Choroid plexus epithelial cell (primary cell): Measurements from ENCODE around the gene UBE2F.

Experiments used
- DNase-seq: peaks from one replicate; pipeline ENCODE4 v3.0.0-alpha.2; 2010; ENCODE audit warnings: low read depth
- H3K4me3 ChIP-seq: 2 replicates; pipeline ENCODE4 v1.5.1; 2011; ENCODE audit warnings: low read depth, mild to moderate bottlenecking, control low read depth, low read length, moderate library complexity
- TF ChIP-seq, protein P1 (sequence below): conservative IDR thresholded peaks from 2 replicates; pipeline ENCODE4 v1.5.1; 2011; ENCODE audit warnings: low read depth, mild to moderate bottlenecking, control low read depth, inconsistent platforms, low read length, moderate library complexity

UBE2F gene

DNA sequence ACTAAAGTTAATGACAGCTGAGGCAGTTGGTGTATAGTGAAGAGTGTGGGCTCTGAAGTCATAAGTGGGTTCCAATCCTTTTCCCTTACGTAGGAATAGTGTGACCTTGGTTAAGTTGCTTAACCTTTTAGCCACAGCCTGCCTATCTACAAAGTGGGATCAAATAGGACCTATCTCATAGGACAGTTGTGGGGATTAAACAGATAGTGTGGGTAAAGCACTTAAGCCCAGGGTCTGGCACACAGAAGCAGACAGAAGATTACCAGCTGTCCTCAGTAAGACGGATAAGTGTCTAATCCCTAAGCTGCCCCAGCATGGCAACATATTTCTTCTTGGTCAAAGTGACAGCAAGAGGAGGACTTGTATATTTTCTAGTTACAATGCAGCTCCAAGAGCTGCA, 28.2 kb downstream of the UBE2F start:
- TF ChIP-seq, protein P1, sequence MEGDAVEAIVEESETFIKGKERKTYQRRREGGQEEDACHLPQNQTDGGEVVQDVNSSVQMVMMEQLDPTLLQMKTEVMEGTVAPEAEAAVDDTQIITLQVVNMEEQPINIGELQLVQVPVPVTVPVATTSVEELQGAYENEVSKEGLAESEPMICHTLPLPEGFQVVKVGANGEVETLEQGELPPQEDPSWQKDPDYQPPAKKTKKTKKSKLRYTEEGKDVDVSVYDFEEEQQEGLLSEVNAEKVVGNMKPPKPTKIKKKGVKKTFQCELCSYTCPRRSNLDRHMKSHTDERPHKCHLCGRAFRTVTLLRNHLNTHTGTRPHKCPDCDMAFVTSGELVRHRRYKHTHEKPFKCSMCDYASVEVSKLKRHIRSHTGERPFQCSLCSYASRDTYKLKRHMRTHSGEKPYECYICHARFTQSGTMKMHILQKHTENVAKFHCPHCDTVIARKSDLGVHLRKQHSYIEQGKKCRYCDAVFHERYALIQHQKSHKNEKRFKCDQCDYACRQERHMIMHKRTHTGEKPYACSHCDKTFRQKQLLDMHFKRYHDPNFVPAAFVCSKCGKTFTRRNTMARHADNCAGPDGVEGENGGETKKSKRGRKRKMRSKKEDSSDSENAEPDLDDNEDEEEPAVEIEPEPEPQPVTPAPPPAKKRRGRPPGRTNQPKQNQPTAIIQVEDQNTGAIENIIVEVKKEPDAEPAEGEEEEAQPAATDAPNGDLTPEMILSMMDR: no peak
- no peak for DNase-seq
- H3K4me3 ChIP-seq: no peak overlapping the region

DNA sequence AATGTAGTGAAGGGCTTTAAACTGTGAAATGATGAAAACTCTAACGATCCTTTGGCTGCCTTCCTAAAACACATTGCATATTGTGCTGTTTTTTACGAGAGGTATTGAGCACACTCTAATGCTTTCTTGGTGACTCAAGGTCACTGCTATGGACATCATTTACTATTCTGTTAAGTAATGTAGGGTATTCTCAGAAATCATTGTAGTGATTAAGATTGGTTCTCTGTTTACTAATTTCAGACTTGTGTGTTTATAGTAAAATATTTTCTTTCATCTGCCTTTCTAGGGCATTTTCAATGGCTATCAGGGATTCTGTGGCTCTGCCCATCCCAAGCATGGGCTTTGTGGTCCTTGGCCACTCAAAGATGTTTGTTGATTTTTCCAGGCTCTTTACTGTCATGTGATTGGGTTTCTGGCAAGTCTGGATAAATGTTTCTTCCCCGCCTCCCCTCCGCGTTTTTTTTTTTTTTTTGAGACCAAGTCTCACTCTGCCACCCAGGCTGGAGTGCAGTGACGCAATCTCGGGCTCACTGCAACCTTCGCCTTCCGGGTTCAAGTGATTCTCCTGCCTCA, 29.3 kb downstream of the UBE2F start:
- TF ChIP-seq, protein P1: no peak
- DNase-seq: peak; percentile 67

DNA sequence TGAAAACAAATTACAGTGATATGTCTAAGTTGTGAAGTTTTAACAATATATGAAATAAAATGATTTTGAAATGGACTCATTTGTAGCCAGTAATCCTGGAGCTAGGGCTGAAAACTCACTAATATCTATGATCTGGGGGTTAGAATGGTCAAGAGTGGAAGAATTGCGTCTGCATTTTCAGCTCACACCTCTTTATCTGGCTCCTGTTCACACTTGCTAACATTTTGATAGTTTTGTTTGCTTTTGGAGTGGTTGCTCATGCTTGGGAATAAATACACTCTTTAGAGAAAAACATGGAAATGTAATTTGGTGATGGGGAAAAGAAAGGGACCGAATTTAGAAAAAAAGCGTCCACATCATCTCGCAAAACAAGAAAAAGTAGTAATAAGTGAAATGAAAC, 30.7 kb downstream of the UBE2F start:
- TF ChIP-seq, protein P1: no peak
- no peak for DNase-seq
- no peak overlapping the region for H3K4me3 ChIP-seq

More for the DNA sequence above, 29.3 kb downstream of the UBE2F start:
- no peak overlapping the region for H3K4me3 ChIP-seq

GRCh38 chr2:237998530-237998929, 31.7 kb downstream of the UBE2F start:
- no peak overlapping the region for H3K4me3 ChIP-seq
- TF ChIP-seq, protein P1: no peak
- DNase-seq: peak; percentile 70

DNA sequence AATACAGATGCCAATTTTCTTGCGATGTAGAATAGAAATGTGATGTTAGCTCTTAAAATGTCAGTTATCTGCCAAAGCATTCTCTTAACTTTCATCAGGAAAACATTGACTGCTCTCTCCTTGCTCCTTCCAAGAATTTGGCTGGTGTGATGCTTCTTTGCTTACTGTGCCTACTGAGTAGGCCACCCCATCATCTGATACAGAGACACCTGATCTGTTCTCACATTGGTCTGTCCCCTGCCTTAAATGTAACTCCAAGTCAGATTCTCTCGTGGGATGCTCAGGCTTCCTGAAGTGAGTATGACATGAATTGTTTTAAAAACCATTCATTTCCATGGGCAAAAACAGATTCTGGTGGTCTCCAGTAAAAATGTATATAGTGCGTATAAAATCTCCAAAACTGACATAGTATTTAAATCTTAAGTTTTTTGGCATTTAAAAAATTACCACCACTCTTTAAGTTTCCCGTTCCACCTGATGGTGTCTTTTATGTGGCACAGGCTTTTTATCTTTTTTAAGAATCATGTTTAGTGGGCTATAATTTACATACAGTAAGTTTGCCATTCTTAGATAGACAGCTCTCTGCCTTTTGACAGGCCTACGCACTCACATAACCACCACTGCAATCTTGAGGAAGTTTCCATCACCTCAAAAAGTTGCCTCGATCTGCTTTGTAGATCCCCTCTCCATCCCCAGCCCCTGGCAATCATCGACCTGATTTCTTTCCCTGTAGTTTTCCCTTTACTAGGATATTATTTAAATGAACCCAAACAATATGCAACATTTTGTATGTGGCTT, 36.6 kb downstream of the UBE2F start:
- no peak overlapping the region for H3K4me3 ChIP-seq
- no peak for DNase-seq
- TF ChIP-seq, protein P1: no peak

DNA sequence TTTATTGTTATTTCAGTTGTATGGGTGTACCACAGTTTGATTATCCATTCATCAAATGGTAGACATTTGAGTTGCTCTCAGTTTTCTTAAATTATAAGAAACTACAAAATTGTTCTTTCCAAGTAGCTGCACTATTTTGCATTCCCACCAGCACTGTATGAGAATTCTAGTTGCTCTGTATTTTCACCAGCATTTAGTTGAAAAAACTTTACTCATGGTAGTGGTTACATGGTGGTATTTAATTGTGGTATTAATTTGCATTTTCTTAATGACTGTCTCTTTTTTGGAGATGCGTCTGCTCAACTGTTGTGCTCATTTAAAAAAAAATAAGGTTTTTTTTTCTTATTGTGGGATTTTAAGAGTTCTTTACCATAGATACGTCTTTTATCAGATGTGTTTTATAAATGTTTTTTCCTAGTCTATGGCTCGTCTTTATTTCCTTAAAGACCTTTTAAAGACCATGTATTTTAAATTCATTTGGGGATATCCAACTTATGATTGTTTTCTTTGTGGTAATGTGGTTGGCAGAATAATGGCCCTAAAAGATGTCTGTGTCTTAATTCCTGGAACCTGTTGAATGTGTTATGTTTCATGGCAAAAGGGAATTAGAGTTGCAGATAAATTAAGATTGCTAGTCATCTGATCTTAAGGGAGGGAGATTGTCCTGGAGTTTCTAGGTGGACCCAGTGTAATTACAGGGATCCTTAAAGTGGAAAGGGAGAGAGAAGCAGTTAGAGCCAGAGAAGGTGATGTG, 37.4 kb downstream of the UBE2F start:
- H3K4me3 ChIP-seq: no peak overlapping the region
- no peak for DNase-seq
- TF ChIP-seq, protein P1: no peak
